Lower leg skin (tissue), 4 donors: Measurements from ENCODE around the gene AUTS2. TPM values are rescaled to one million over a fixed set of nuclear protein-coding genes. Genes with fewer than 3 reads are reported as not detected.

Source experiments
- DNase-seq, 2 donors: peaks; one replicate each; pipeline ENCODE4 v3.0.0-alpha.2; 2019; ENCODE audit warnings: low spot score in 2 of 2
- H3K4me3 ChIP-seq: fragments of 200-600 bp; sonication (generic); 2 replicates; pipeline ENCODE4 v1.5.1; 2017; ENCODE audit warnings: mild to moderate bottlenecking, low read depth; ENCODE audit not compliant: poor library complexity, severe bottlenecking
- POLR2A ChIP-seq, 2 donors: fragments of 450-650 bp; IDR thresholded peaks; one replicate each; pipeline ENCODE4 v1.6.1; 2016 to 2017; ENCODE audit warnings: antibody characterized with exemption in 2 of 2, mild to moderate bottlenecking in 1 of 2, moderate library complexity in 1 of 2
- WGBS, 2 donors: methylation state at CpG; one replicate each; pipeline ENCODE4 v1.1.5; 2018; 5-methylcytosine and 5-hydroxymethylcytosine counted together
- intact Hi-C: fragments of 100-400 bp; cut with DNase I; formaldehyde crosslinking; loops from one replicate; pipeline ENCODE4 v1.15.0; 2023; ENCODE audit warnings: low total_unique reads
- total RNA-seq, 4 donors: library from RNA; depleted of rRNA; stranded (reverse); fragments of >200 nt; gene quantifications; one replicate each; pipeline ENCODE4 v1.1.0, GENCODE V29; 2016
- TF ChIP-seq, protein P1 (sequence below), 3 donors: fragments of 450-650 bp; IDR thresholded peaks; one replicate each; pipeline ENCODE4 v1.5.1; 2016; ENCODE audit warnings: antibody characterized with exemption in 3 of 3, mild to moderate bottlenecking in 3 of 3, moderate library complexity in 2 of 3

The AUTS2 gene
- total RNA-seq, 4 donors from 2014 or later = 30.8 to 41.9 (median 40.5) TPM

DNA sequence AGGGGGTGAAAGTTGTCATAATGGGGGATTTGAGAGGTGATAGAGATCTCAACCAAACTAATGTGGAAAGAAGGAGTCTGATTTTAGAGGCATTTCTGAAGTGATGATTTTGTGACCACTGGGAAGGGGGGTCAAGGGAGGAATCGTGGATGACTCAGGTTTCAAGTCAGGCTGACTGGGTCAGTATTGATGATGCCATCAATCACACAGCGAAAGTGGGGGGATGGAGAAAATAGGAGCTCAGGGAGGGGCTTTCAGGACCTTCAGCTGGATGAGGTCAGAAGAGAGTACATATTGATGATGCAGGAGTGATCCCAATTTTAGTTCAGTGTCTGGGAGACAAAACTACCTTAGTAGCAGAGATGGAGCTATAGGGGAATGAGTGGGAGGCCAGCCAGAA lies 852.5 kb downstream of the AUTS2 start:
- no peak overlapping the region for H3K4me3 ChIP-seq
- 90% methylated on average over 2 of the region's 2 CpGs for WGBS, 2 donors
- TF ChIP-seq, protein P1, sequence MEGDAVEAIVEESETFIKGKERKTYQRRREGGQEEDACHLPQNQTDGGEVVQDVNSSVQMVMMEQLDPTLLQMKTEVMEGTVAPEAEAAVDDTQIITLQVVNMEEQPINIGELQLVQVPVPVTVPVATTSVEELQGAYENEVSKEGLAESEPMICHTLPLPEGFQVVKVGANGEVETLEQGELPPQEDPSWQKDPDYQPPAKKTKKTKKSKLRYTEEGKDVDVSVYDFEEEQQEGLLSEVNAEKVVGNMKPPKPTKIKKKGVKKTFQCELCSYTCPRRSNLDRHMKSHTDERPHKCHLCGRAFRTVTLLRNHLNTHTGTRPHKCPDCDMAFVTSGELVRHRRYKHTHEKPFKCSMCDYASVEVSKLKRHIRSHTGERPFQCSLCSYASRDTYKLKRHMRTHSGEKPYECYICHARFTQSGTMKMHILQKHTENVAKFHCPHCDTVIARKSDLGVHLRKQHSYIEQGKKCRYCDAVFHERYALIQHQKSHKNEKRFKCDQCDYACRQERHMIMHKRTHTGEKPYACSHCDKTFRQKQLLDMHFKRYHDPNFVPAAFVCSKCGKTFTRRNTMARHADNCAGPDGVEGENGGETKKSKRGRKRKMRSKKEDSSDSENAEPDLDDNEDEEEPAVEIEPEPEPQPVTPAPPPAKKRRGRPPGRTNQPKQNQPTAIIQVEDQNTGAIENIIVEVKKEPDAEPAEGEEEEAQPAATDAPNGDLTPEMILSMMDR (IDR thresholded peaks at IDR 0.05) = no peak
- TF ChIP-seq POLR2A (IDR thresholded peaks at IDR 0.05) = no peak
- intact Hi-C loops = no loop called here
- DNase-seq = no peak

GRCh38 chr7:70455925-70456324 lies 857.6 kb downstream of the AUTS2 start:
- intact Hi-C loops = no loop called here
- no peak for DNase-seq
- WGBS, 2 donors = 93 to 96% methylated on average over 2 of the region's 2 CpGs
- TF ChIP-seq, protein P1 (IDR thresholded peaks at IDR 0.05) = no peak
- TF ChIP-seq POLR2A (IDR thresholded peaks at IDR 0.05) = no peak
- H3K4me3 ChIP-seq = no peak overlapping the region

DNA sequence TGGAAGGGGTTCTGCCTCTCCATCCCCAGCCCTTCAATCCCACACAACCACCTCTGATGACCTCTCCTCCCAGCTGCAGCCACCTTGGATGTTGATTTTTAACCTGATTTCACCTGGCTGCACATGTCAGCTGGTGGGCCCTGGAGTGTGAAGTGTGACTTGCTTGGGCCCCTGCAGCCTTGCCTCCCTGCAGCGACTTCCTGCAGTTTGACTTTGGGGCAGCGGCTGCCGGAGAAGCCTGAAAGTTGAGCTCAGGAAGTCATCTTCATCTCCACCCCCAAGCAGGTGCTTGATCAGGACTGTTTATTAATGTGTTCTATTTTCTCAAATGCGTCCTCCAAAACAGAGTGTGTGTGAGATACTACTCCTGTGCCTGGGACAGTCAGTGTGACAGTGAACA lies 858.4 kb downstream of the AUTS2 start:
- TF ChIP-seq POLR2A (IDR thresholded peaks at IDR 0.05) = no peak
- TF ChIP-seq, protein P1 (IDR thresholded peaks at IDR 0.05) = no peak
- intact Hi-C loops = no loop called here
- no peak for DNase-seq
- 88 to 99% methylated on average over 4 of the region's 4 CpGs for WGBS, 2 donors
- H3K4me3 ChIP-seq = no peak overlapping the region

GRCh38 chr7:70457482-70457881 lies 859.2 kb downstream of the AUTS2 start:
- intact Hi-C loops = no loop called here
- 89% methylated on average over 3 of the region's 3 CpGs for WGBS, 2 donors
- DNase-seq = no peak
- no peak overlapping the region for H3K4me3 ChIP-seq
- TF ChIP-seq, protein P1 (IDR thresholded peaks at IDR 0.05) = no peak
- no peak for TF ChIP-seq POLR2A (IDR thresholded peaks at IDR 0.05)

DNA sequence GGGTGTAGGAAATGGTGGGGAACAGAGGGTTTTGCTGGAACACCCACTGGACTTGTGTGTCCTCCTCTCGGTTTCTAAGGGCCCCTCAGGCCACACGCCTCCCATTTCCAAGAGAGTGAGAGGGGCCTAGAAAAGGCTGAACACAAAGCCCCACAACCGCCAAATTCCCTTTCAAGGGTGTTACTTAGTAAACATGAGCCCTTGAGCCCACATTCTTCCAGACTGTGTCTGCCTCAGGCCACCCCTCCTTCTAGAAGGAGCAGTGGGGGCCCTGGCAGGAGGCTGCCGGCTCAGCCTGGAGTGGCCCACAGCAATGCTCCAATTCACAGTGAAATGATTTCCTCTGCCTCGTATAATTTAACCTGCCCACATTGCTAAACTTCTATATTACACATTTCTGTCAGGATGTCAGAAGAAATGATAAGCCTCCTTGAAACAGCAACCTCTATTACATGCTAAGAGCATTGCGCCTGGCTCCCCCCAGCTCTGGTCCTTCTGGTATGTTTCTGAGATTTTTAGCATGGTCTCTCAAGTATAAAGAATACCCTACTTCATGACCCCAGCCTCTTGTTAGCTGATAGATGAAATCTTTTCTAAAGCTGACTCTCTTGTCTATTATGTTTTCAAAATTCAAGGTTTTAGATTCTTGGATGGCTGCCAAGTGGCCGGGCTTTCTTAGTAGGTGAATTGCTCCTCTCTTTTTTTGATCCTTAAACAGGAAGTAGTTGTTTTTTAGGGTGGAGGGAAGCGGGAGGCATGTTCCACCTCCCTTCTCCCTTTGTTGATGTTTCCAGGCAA lies 859.8 kb downstream of the AUTS2 start:
- H3K4me3 ChIP-seq = no peak overlapping the region
- DNase-seq = no peak
- 72 to 76% methylated on average over 8 of the region's 8 CpGs for WGBS, 2 donors
- no peak for TF ChIP-seq POLR2A (IDR thresholded peaks at IDR 0.05)
- TF ChIP-seq, protein P1 (IDR thresholded peaks at IDR 0.05) = no peak
- intact Hi-C loops = no loop called here

- H3K4me3 ChIP-seq = no peak overlapping the region
- WGBS, 2 donors = 87% methylated on average over 8 of the region's 8 CpGs
- no peak for DNase-seq
- intact Hi-C loops = no loop called here
- TF ChIP-seq, protein P1 (IDR thresholded peaks at IDR 0.05) = no peak
- no peak for TF ChIP-seq POLR2A (IDR thresholded peaks at IDR 0.05)
These were observed 860.5 kb downstream of the AUTS2 start for GRCh38 chr7:70458745-70459144.
